Stimulated activated CD8-positive, alpha-beta memory T cell treated with anti-CD3 and anti-CD28 coated beads, Interleukin-7, amount 100 ng/mL, for 4 hours (primary cell): Measurements from ENCODE around the gene LPCAT3.
"Not testable (repeated sequence)": the region's sequence is repeated elsewhere in the genome, so short reads cannot be mapped to it uniquely, and the experiment has no call there.

Experiments
- DNase-seq, 2 donors: peaks; one replicate each; pipeline ENCODE4 v3.0.0-alpha.2; 2020; ENCODE audit warnings: low read depth in 2 of 2

The LPCAT3 gene

DNA sequence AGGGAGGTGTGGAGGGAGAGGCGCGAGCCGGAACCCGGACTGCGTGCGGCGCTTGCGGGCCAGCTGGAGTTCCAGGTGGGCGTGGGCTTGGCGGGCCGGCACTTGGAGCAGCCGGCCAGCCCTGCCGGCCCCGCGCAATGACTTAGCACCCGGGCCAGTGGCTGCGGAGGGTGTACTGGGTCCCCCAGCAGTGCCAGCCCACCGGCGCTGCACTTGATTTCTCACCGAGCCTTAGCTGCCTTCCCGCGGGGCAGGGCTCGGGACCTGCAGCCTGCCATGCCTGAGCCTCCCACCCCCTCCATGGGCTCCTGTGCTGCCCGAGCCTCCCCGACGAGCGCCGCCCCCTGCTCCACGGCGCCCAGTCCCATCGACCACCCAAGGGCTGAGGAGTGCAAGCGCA is 19.1 kb upstream of the LPCAT3 start:
- not testable (repeated sequence) for DNase-seq

GRCh38 chr12:7035463-7035862 is 17.2 kb upstream of the LPCAT3 start:
- DNase-seq, result no peak

- DNase-seq, result no peak
These were observed 16.2 kb upstream of the LPCAT3 start for GRCh38 chr12:7034464-7034863.

- no peak for DNase-seq
These were observed 14.7 kb upstream of the LPCAT3 start for GRCh38 chr12:7032990-7033389.

DNA sequence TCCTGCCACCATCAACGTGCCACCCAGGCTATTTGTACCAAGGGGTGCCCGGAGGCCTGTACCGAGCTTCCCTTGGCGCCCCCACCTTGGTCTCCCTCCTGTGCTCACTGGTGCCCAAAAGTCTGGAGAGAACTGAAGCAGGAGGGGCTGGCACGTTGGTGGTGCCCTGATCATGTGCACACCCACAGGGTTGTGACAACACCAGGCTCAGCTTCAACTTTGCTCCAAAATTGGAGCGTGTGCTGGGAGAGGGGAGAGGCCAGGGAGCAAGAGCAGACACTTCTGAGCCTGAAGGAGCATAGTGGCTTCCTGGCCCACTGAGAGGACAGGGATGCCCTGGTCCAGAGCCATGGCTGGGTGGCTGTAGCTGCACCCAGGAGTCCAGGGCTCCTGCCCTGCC is 13.0 kb upstream of the LPCAT3 start:
- no peak for DNase-seq

DNA sequence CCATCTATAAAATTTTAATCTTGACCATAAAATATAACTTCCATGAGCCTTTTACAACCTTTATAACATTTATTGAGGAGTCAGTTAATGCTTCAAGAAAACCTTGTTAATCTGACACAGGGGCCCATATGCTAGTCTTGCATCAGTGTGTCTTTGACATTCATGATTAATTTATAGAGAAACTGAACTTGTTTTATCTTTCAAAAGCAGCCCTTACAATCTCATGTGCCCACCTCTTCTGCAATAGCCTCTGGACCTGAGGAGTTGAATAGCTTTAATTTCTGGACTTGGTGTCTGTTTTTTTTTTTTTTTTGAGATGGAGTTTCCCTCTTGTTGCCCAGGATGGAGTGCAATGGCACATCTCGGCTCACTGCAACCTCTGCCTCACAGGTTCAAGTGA is 8.6 kb upstream of the LPCAT3 start:
- DNase-seq, result no peak

GRCh38 chr12:7023114-7023513 is 4.8 kb upstream of the LPCAT3 start:
- DNase-seq, result no peak

- no peak for DNase-seq
These were observed 3.7 kb upstream of the LPCAT3 start for GRCh38 chr12:7021956-7022355.

- no peak for DNase-seq
These were observed 830 bp upstream of the LPCAT3 start for GRCh38 chr12:7019043-7019569.

DNA sequence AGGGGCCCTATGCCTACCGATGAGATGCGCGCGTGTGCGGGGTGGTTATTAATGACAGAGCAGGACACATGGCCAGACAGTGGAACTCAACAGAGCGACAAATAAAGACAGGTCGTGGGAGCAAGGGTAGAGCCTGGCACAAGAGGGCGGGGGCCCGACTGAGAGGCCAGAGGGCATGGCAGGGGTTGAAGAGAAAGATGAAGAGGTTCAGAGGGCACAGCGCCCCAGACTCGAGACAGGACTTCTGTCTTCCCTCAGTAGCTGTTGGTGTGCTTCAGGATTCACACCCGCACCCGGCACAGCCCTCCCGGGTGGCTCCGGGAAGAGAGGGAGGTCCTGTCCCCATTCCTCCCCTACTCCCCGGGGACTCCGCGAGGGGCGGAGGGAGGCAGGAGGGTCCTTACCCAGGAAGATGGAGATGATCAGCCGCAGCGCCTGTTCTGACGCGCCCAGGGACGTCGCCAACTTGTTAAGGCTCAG is 366 bp downstream of the LPCAT3 start:
- peak in 1 of 2 donors; percentile 2 for DNase-seq

GRCh38 chr12:7016958-7017571 is 1.2 kb downstream of the LPCAT3 start:
- no peak for DNase-seq

DNA sequence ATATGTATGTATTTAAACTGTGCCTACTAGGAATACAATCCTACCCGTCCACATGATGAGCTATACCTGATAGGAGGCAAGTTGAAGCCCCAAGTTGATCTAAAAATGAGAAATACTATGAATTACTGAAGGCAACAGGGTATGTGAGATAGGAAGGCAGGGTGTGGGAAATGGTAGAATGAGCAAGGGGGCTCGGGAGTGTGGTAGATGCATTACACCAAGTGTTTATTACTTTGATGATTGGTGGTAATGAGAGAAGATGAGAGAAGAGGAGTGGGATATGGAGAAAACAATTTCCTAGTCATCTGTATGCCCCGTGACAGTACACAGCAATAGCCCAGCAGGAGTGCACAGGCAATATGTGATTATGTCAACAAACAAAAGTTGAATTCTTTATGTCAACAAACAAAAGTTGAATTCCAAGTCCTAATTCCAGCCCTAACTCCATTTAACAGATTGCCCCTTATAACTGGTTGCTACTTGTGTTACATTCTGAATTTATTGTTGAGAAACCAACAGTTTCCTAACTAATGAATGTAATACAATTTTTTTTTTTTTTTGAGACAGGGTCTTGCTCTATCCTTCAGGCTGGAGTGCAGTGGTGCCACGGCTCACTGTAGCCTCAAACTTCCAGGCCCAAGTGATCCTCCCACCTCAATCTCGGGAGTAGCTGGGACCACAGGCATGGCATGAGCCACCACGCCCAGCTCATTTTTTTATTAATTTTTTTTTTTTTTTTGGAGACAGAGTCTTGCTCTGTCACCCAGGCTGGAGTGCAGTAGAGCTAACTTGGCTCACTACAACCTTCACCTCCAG is 2.5 kb downstream of the LPCAT3 start:
- DNase-seq, result no peak

- DNase-seq, result no peak
These were observed 5.2 kb downstream of the LPCAT3 start for GRCh38 chr12:7013101-7013500.

GRCh38 chr12:7012024-7012607 is 6.2 kb downstream of the LPCAT3 start:
- no peak for DNase-seq

- DNase-seq, result not testable (repeated sequence)
These were observed 6.9 kb downstream of the LPCAT3 start for GRCh38 chr12:7011398-7011797.

DNA sequence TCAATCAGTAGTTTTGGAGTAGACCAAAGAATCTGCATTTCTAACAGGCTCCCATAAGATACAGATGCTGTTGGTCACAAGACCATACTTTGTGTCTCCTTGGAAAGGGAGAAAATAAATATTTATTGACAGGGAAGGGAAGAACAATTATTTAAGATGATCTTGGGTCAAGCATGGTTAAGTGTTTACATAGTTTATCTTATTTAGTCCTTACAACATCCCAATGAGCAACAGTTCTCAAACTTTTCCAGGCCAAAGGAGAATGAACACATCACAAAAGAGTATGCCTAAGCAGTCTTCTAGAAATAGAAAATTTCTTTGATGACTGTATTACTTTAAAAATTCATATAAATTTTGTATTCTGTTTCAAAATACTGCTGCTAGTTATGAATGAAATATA is 8.8 kb downstream of the LPCAT3 start:
- DNase-seq, result no peak

DNA sequence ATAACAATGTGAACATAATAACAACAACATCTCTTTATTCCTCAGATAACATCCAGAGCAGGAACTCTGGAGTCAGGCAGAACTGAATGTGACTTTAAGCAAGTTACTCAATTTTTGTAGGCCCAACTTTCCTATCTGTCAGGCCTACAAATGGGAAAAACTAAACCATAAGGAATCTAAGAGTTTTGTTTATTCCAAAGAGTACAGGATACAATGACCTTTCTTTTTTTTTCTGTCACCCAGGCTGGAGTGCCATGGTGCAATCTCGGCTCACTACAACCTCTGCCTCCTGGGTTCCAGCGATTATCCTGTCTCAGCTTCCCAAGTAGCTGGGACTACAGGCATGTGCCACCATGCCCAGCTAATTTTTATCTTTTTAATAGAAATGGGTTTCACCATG is 9.4 kb downstream of the LPCAT3 start:
- DNase-seq, result no peak

DNA sequence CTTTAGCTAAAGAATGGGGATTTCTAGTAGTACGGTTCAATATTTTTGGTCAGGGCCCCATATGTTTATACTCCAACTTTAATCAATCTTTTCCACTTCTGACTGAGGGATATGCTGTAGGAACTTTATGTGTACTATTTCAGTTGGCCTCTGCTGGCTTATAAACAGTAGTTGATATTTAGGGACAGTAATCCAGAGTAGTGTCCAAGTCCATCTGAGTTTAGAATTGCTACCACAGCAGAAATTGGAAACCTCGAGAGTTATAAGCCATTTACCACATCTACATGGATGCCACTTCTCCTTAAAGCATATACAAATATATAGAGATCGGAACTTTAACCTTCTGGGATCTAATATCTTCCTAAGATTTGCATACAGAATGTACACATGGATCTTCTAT is 11.6 kb downstream of the LPCAT3 start:
- no peak for DNase-seq

DNA sequence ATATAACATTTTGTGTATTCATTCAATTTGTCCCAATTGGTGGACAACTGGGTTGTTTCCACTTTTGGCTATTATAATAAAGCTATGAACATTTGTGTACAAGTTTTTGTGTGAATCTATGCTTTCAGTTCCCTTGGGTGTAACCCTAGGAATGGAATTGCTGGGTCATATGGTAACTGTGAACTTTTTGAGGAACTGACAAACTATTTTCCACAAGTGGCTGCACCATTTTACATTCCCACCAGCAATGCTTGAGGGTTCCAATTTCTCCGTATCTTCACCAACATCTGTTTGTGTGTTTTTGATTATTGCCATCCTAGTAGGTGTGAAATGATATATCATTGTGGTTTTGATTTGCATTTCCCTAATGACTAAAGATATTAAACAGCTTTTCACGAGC is 13.0 kb downstream of the LPCAT3 start:
- DNase-seq, result no peak

GRCh38 chr12:7004840-7005239 is 13.4 kb downstream of the LPCAT3 start:
- no peak for DNase-seq

GRCh38 chr12:7004287-7004803 is 13.9 kb downstream of the LPCAT3 start:
- DNase-seq, result no peak

GRCh38 chr12:7001921-7002591 is 16.2 kb downstream of the LPCAT3 start:
- DNase-seq, result no peak
